HFF-Myc (cell line): ENCODE data around the gene FSHR.

ENCODE experiments used
- DNase-seq: peaks from one replicate; pipeline ENCODE4 v3.0.0-alpha.2; 2011; ENCODE audit warnings: low read depth; ENCODE audit errors: extremely low read depth
- H3K4me3 ChIP-seq: replicated peaks from 2 replicates; pipeline ENCODE4 v1.5.1; 2011; ENCODE audit warnings: low read depth, mild to moderate bottlenecking, control low read depth, low read length
- CTCF ChIP-seq: IDR thresholded peaks from 2 replicates; pipeline ENCODE4 v1.5.1; 2012; ENCODE audit warnings: mild to moderate bottlenecking, low read depth, low read length, control low read depth; ENCODE audit errors: missing control alignments

FSHR gene

GRCh38 chr2:49108436-49108835 is 45.9 kb downstream of the FSHR start:
- DNase-seq, result no peak
- no peak for TF ChIP-seq CTCF
- no peak overlapping the region for H3K4me3 ChIP-seq

GRCh38 chr2:49105506-49105905 is 48.8 kb downstream of the FSHR start:
- no peak overlapping the region for H3K4me3 ChIP-seq
- no peak for TF ChIP-seq CTCF
- DNase-seq, result no peak

GRCh38 chr2:49102146-49102545 is 52.2 kb downstream of the FSHR start:
- no peak for DNase-seq
- TF ChIP-seq CTCF, result no peak

GRCh38 chr2:49080681-49081080 is 73.6 kb downstream of the FSHR start:
- no peak overlapping the region for H3K4me3 ChIP-seq
- no peak for TF ChIP-seq CTCF
- no peak for DNase-seq

More at GRCh38 chr2:49102146-49102545, 52.2 kb downstream of the FSHR start:
- H3K4me3 ChIP-seq, result no peak overlapping the region

GRCh38 chr2:49070716-49071115 is 83.6 kb downstream of the FSHR start:
- no peak overlapping the region for H3K4me3 ChIP-seq
- DNase-seq, result no peak
- no peak for TF ChIP-seq CTCF

GRCh38 chr2:49069829-49070228 is 84.5 kb downstream of the FSHR start:
- no peak for DNase-seq
- H3K4me3 ChIP-seq, result no peak overlapping the region
- no peak for TF ChIP-seq CTCF

- TF ChIP-seq CTCF, result no peak
Observed at GRCh38 chr2:49068613-49069012, 85.7 kb downstream of the FSHR start.

More at GRCh38 chr2:49068613-49069012, 85.7 kb downstream of the FSHR start:
- no peak overlapping the region for H3K4me3 ChIP-seq
- no peak for DNase-seq
